ENCODE measurements around the gene AK8.

Gene AK8

DNA sequence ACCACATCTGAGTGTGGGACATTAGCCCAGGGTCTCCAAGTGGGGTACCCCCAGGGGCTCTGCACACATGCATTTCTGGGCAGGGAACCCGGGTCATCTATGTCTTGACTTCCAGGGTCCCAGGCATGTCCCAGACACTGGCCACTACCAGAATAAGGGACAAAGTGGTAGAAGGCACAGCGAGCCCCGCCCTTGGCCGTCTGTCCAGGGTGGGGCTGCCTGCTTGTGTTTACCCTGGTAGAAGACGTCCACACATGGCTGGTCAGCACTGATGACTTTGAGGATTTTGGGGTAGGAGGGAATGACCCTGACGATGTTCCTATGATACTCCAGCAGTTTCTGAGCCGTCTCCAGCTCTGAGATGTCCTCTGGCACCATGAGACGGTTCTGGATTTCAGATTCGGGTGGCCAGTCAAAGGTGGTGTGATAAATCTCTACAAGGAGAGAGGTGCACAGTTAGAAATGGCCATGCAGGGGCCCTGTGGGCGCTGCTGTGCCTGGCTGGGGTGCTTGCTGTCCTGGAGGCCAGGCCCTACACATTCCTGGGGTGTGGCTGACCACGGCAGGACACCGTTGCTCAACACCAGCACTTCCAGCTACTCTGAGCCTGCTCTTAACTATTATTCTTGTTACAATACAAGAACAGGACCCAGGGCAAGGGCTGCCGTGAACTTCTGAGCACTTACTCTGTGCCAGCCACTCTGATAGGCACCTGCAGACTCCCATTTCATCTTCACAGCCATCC, 51.3 kb downstream of the AK8 start:
- H3K9me3 ChIP-seq (ENCODE audit: control insufficient read depth, low read length) = no peaks in the 10 kb centered on the region
- no peaks in the 10 kb centered on the region for H3K36me3 ChIP-seq (ENCODE audit: control insufficient read depth, insufficient read depth, low read length)
- peaks cover 7% of the 10 kb centered on the region for H3K27me3 ChIP-seq (replicated peaks; ENCODE audit: control insufficient read depth, insufficient read depth, low read length, poor library complexity, severe bottlenecking)
- no peak overlapping the region for H3K27ac ChIP-seq (ENCODE audit: insufficient read depth, low read length, poor library complexity, severe bottlenecking)
- no peak overlapping the region for H3K4me3 ChIP-seq (ENCODE audit: insufficient read depth, low read depth, low read length, poor library complexity, severe bottlenecking)
- H3K4me1 ChIP-seq (ENCODE audit: control insufficient read depth, insufficient read depth, low read length, poor library complexity, severe bottlenecking) = no peaks in the 10 kb centered on the region
- DNase-seq = no peak

DNA sequence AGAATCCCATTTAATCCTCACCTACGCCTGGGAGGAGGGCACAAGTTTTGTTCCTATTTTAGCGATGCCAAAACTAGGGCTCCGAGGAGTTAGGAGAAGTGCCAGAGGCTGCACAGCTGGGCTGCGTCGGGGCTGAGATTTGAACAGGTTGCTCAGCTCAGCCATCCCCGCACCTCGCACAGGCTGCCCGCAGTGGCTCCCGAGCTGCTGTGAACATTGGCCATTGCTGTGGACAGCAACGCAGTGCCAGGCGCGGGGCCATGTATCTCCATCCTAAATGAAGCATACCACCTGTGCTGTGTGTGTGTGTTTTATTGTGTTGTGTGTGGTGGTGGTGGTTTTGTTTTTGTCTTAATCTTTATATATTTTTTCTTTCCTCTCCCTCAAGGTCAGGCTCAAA, 52.0 kb downstream of the AK8 start:
- peaks cover 7% of the 10 kb centered on the region for H3K27me3 ChIP-seq (replicated peaks; ENCODE audit: control insufficient read depth, insufficient read depth, low read length, poor library complexity, severe bottlenecking)
- no peak for DNase-seq
- no peaks in the 10 kb centered on the region for H3K9me3 ChIP-seq (ENCODE audit: control insufficient read depth, low read length)
- no peak overlapping the region for H3K27ac ChIP-seq (ENCODE audit: insufficient read depth, low read length, poor library complexity, severe bottlenecking)
- H3K4me1 ChIP-seq (ENCODE audit: control insufficient read depth, insufficient read depth, low read length, poor library complexity, severe bottlenecking) = no peaks in the 10 kb centered on the region
- no peak overlapping the region for H3K4me3 ChIP-seq (ENCODE audit: insufficient read depth, low read depth, low read length, poor library complexity, severe bottlenecking)
- H3K36me3 ChIP-seq (ENCODE audit: control insufficient read depth, insufficient read depth, low read length) = no peaks in the 10 kb centered on the region

DNA sequence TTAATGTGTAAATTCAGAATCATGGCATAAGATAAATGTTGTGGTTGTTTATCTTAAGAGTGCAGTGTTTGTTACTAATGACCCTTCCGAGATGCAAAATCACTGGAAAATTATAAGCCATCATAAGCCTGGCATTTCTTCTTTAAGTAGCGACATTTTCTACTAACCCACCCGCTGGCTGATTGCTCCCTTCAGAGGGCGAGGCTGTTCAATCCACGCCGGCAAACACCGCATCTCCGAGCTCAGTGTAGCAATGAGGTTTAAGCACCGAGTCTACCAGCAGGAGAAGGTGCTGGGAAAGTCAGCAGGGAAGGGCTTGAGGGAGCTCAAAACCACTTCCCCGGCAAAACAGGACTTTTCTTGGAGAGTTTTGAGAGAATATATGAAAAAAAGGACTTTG, 52.7 kb downstream of the AK8 start:
- H3K27me3 ChIP-seq (replicated peaks; ENCODE audit: control insufficient read depth, insufficient read depth, low read length, poor library complexity, severe bottlenecking) = peaks cover 7% of the 10 kb centered on the region
- no peaks in the 10 kb centered on the region for H3K4me1 ChIP-seq (ENCODE audit: control insufficient read depth, insufficient read depth, low read length, poor library complexity, severe bottlenecking)
- no peaks in the 10 kb centered on the region for H3K36me3 ChIP-seq (ENCODE audit: control insufficient read depth, insufficient read depth, low read length)

DNA sequence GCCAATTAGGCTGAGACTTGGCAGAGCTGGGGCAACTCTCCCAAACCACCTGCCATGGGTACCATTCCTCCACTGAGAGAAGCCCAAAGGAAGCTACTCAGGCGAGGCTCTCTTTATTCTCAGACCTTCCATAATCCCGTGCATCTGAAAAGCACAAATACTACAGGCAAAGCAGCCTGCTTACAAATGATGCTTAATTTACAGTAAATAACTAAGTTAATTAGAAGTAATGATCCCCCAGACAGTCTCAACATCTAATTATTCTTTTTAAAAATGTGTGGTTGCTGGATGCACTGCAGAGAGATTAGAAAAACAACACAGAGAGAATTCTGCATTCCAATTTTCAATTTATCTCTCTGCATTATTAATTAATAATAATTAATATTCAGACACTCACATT, 53.1 kb downstream of the AK8 start:
- no peak for DNase-seq
- Histone ChIP-seq H3K27ac (ENCODE audit: insufficient read depth, low read length, poor library complexity, severe bottlenecking) (no peak overlapping the region), H3K4me3 (ENCODE audit: insufficient read depth, low read depth, low read length, poor library complexity, severe bottlenecking) (no peak overlapping the region), H3K9me3 (ENCODE audit: control insufficient read depth, low read length) (no peaks in the 10 kb centered on the region), H3K4me1 (ENCODE audit: control insufficient read depth, insufficient read depth, low read length, poor library complexity, severe bottlenecking) (no peaks in the 10 kb centered on the region), H3K36me3 (ENCODE audit: control insufficient read depth, insufficient read depth, low read length) (no peaks in the 10 kb centered on the region), H3K27me3 (replicated peaks; ENCODE audit: control insufficient read depth, insufficient read depth, low read length, poor library complexity, severe bottlenecking) (peaks cover 7% of the 10 kb centered on the region)

More for the DNA sequence above, 52.7 kb downstream of the AK8 start:
- Histone ChIP-seq H3K9me3 (ENCODE audit: control insufficient read depth, low read length) (no peaks in the 10 kb centered on the region), H3K4me3 (ENCODE audit: insufficient read depth, low read depth, low read length, poor library complexity, severe bottlenecking) (no peak overlapping the region), H3K27ac (ENCODE audit: insufficient read depth, low read length, poor library complexity, severe bottlenecking) (no peak overlapping the region)
- DNase-seq = no peak

DNA sequence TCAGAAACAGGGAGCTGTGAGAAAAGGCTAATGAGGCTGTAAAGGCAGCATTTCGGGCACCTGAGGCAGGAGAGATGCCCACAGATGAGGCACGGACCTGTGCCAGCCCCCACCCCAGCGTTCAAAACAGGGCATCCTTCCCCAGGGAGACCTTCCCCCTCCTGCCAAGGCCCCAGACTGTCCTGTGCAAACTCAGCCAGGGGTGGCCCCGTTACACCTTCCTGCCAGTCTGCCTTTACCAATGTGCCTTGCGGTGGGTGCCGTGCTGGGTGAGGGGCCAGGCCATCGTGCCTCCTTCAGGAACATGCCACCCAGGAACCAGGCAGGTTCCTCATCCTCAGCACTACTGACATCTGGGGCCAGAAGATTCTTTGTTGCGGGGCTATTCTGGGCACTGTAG, 53.9 kb downstream of the AK8 start:
- Histone ChIP-seq H3K4me3 (ENCODE audit: insufficient read depth, low read depth, low read length, poor library complexity, severe bottlenecking) (no peak overlapping the region), H3K27me3 (replicated peaks; ENCODE audit: control insufficient read depth, insufficient read depth, low read length, poor library complexity, severe bottlenecking) (peaks cover 7% of the 10 kb centered on the region), H3K27ac (ENCODE audit: insufficient read depth, low read length, poor library complexity, severe bottlenecking) (no peak overlapping the region), H3K9me3 (ENCODE audit: control insufficient read depth, low read length) (no peaks in the 10 kb centered on the region), H3K36me3 (ENCODE audit: control insufficient read depth, insufficient read depth, low read length) (no peaks in the 10 kb centered on the region), H3K4me1 (ENCODE audit: control insufficient read depth, insufficient read depth, low read length, poor library complexity, severe bottlenecking) (no peaks in the 10 kb centered on the region)
- no peak for DNase-seq

DNA sequence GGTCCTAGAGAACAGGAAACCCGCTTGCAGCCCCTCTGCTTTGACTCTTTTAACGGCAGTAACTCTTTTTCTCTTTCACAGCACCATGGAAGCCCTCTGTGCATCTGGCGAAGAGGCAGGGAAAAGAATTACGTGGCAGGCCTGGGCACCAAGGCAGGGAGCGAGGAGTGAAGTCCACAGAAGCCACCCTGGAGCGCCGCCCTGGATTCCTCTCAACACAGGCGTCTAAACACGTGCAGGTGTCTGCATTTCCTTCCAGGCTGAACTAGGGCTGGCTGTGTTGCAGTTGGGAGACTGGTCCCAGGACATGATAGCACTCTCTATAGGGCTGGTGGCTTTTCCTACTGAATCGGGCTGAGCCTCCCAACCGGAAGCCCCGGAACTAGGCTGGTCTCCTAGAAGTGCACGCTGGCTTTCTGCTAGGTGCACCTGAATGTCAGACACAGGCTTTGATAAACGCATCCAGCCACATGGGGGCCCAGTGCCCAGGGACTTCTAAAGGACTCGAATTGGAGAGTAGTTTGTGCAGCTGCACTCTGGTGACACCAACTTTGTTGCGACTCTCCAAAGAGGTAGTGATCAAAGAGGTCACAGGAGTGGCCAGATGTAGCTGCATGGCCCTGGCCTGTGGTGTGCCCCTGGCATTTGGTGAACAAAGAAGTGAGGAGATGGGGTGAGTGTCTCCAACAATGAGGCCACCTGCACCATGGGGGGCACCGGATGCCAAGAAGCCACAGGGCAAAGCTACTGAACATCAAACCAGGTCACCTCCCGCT, 54.5 kb downstream of the AK8 start:
- Histone ChIP-seq H3K36me3 (ENCODE audit: control insufficient read depth, insufficient read depth, low read length) (no peaks in the 10 kb centered on the region), H3K27ac (ENCODE audit: insufficient read depth, low read length, poor library complexity, severe bottlenecking) (no peak overlapping the region), H3K4me3 (ENCODE audit: insufficient read depth, low read depth, low read length, poor library complexity, severe bottlenecking) (no peak overlapping the region), H3K27me3 (replicated peaks; ENCODE audit: control insufficient read depth, insufficient read depth, low read length, poor library complexity, severe bottlenecking) (peaks cover 7% of the 10 kb centered on the region), H3K9me3 (ENCODE audit: control insufficient read depth, low read length) (no peaks in the 10 kb centered on the region), H3K4me1 (ENCODE audit: control insufficient read depth, insufficient read depth, low read length, poor library complexity, severe bottlenecking) (no peaks in the 10 kb centered on the region)
- DNase-seq = no peak

DNA sequence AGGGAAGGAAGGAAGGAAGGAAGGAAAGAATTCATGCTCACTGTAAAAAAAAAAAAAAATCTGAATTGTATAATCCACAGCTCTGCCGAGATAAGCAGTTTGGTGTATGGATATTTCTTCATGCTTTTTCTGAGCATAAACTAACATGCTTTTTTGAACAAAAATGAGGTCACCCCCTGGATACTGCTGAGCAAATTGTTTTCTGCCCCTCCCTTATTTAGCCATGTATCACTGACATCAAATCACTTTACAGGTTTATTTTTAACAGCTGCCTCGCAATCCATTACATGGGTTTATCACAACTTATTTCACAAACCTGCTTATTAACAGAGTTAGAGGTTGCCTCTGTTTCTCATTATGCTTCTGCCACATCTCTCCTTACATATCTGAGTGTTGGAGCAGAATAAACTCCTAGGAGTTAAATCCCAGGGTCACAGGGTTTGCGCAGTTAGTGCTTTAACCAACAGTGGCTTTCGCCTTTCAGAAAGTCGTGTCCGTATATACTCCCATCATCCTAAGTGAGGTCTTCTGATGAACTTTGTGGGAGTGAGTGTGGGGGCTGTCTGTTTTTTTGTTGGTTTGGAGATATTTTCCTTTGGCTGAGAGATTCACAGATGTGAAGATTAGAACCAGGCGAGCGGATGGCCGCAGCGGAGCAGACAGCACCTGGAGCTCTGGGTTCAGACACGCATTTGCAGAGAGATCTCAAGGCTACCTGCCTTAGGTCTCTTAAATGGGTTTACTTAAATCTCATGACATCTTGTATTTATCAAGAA, 57.7 kb downstream of the AK8 start:
- Histone ChIP-seq H3K9me3 (ENCODE audit: control insufficient read depth, low read length) (no peaks in the 10 kb centered on the region), H3K27ac (ENCODE audit: insufficient read depth, low read length, poor library complexity, severe bottlenecking) (no peak overlapping the region), H3K27me3 (replicated peaks; ENCODE audit: control insufficient read depth, insufficient read depth, low read length, poor library complexity, severe bottlenecking) (peaks cover 4% of the 10 kb centered on the region), H3K4me3 (ENCODE audit: insufficient read depth, low read depth, low read length, poor library complexity, severe bottlenecking) (no peak overlapping the region), H3K36me3 (ENCODE audit: control insufficient read depth, insufficient read depth, low read length) (no peaks in the 10 kb centered on the region), H3K4me1 (ENCODE audit: control insufficient read depth, insufficient read depth, low read length, poor library complexity, severe bottlenecking) (no peaks in the 10 kb centered on the region)
- DNase-seq = no peak

DNA sequence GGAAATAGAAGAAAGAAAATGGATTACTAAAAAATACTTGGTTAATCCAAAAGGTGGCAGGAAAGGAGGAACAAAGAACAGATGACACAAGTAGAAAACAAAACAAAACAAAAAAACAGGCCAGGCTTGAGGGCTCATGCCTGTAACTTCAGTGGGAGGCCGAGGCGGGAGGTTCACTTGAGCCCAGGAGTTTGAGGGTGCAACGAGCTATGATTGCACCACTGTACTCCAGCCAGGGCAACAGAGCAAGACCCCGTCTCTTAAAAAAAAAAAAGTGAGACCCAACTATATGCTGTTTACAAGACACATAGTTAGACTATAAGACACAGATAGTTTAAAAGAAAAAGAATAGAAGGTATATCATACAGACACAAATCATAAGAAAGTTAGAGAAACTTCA, 59.5 kb downstream of the AK8 start:
- Histone ChIP-seq H3K9me3 (ENCODE audit: control insufficient read depth, low read length) (no peaks in the 10 kb centered on the region), H3K36me3 (ENCODE audit: control insufficient read depth, insufficient read depth, low read length) (no peaks in the 10 kb centered on the region), H3K4me3 (ENCODE audit: insufficient read depth, low read depth, low read length, poor library complexity, severe bottlenecking) (no peak overlapping the region), H3K4me1 (ENCODE audit: control insufficient read depth, insufficient read depth, low read length, poor library complexity, severe bottlenecking) (no peaks in the 10 kb centered on the region), H3K27me3 (replicated peaks; ENCODE audit: control insufficient read depth, insufficient read depth, low read length, poor library complexity, severe bottlenecking) (peaks cover 1% of the 10 kb centered on the region), H3K27ac (ENCODE audit: insufficient read depth, low read length, poor library complexity, severe bottlenecking) (no peak overlapping the region)
- DNase-seq = no peak

DNA sequence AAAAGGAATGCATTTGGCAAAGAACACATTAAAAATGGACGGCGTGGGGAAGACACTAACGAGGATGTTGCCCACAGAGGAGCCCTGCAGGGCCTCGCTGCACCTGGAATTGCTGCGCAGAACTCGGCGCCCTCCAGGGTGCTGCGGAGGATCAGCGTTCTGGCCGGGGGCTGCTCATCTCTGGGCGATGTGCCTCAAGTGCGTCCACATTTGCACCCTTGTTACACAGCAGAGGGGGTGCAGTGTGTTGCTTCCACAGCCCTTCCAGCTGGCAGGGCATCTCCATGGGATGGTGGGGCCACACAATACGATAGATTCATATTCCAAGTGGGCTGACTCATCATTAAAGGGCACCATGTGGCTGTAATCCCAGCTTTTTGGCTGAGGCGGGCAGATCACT, 63.1 kb downstream of the AK8 start:
- no peak overlapping the region for H3K27ac ChIP-seq (ENCODE audit: insufficient read depth, low read length, poor library complexity, severe bottlenecking)
- H3K27me3 ChIP-seq (replicated peaks; ENCODE audit: control insufficient read depth, insufficient read depth, low read length, poor library complexity, severe bottlenecking) = no peaks in the 10 kb centered on the region
- no peaks in the 10 kb centered on the region for H3K9me3 ChIP-seq (ENCODE audit: control insufficient read depth, low read length)
- no peaks in the 10 kb centered on the region for H3K36me3 ChIP-seq (ENCODE audit: control insufficient read depth, insufficient read depth, low read length)
- no peak overlapping the region for H3K4me3 ChIP-seq (ENCODE audit: insufficient read depth, low read depth, low read length, poor library complexity, severe bottlenecking)
- H3K4me1 ChIP-seq (ENCODE audit: control insufficient read depth, insufficient read depth, low read length, poor library complexity, severe bottlenecking) = no peaks in the 10 kb centered on the region
- DNase-seq = no peak

All from effector memory CD4-positive, alpha-beta T cell (primary cell).